Effector CD8-positive, alpha-beta T cell (primary cell): ENCODE measurements around the gene GP1BB.
A peak's percentile ranks its signal among the peaks of the same experiment; 100 is the strongest.
"Not testable (repeated sequence)": the region's sequence is repeated elsewhere in the genome, so short reads cannot be mapped to it uniquely, and the experiment has no call there.

Experiments
- DNase-seq: peaks from one replicate; lab custom pipeline; 2025; lab: John Stamatoyannopoulos, UW
- total RNA-seq, 4 experiments: gene quantifications; one replicate each; lab custom pipeline; 2026; lab: John Stamatoyannopoulos, UW

The GP1BB gene
- total RNA-seq = 0 reads per million in 4 experiments

- DNase-seq = no peak
These were observed at the start of gene GP1BB for GRCh38 chr22:19723232-19723982. GP1BB (plus strand) TSS chr22:19723539; CDS start chr22:19723570, 31 bp downstream.

GRCh38 chr22:19673660-19674059 lies 49.7 kb upstream of the GP1BB start:
- no peak for DNase-seq

- no peak for DNase-seq
These were observed 49.0 kb upstream of the GP1BB start for GRCh38 chr22:19674129-19674928.

- DNase-seq = no peak
These were observed 48.4 kb upstream of the GP1BB start for GRCh38 chr22:19674929-19675253.

- DNase-seq = no peak
These were observed 47.9 kb upstream of the GP1BB start for GRCh38 chr22:19675428-19675827.

GRCh38 chr22:19676437-19676836 lies 46.9 kb upstream of the GP1BB start:
- DNase-seq = not testable (repeated sequence)

- DNase-seq = no peak
These were observed 44.3 kb upstream of the GP1BB start for GRCh38 chr22:19678949-19679521.

GRCh38 chr22:19679522-19680101 lies 43.7 kb upstream of the GP1BB start:
- peak; percentile 21 for DNase-seq

- DNase-seq = no peak
These were observed 43.0 kb upstream of the GP1BB start for GRCh38 chr22:19680287-19680881.

GRCh38 chr22:19680911-19681862 lies 42.2 kb upstream of the GP1BB start:
- no peak for DNase-seq

- DNase-seq = no peak
These were observed 41.5 kb upstream of the GP1BB start for GRCh38 chr22:19681863-19682245.

GRCh38 chr22:19686946-19687345 lies 36.4 kb upstream of the GP1BB start:
- DNase-seq = no peak

GRCh38 chr22:19687561-19688300 lies 35.6 kb upstream of the GP1BB start:
- DNase-seq = no peak

GRCh38 chr22:19688301-19689290 lies 34.7 kb upstream of the GP1BB start:
- no peak for DNase-seq

GRCh38 chr22:19689408-19689807 lies 33.9 kb upstream of the GP1BB start:
- DNase-seq = no peak

GRCh38 chr22:19691007-19691720 lies 32.2 kb upstream of the GP1BB start:
- no peak for DNase-seq

- DNase-seq = no peak
These were observed 31.5 kb upstream of the GP1BB start for GRCh38 chr22:19691721-19692341.

- no peak for DNase-seq
These were observed 29.8 kb upstream of the GP1BB start for GRCh38 chr22:19693581-19693980.
